ENCODE measurements around the gene ASB2. TPM values are rescaled to one million over a fixed set of nuclear protein-coding genes. Genes with fewer than 3 reads are reported as not detected.

Gene ASB2
- polyA plus RNA-seq, 3 donors: 0.25 to 2.5 (median 1.4) TPM

GRCh38 chr14:93911975-93912615 is 64.3 kb downstream of the ASB2 start:
- peaks cover 5 to 23% (median 8%) of the 10 kb centered on the region in 7 donors for H3K9me3 Mint-ChIP-seq
- Histone ChIP-seq H2AFZ (ENCODE audit: insufficient read depth, low read depth, low read length, poor library complexity, severe bottlenecking) (no peak overlapping the region), H3K9me3 (replicated peaks in 1 of 2; ENCODE audit: control insufficient read depth in 1 of 2, insufficient read depth in 1 of 2, low read length in 2 of 2) (peaks cover 0 to 11% of the 10 kb centered on the region in 2 donors), H3K27me3 (ENCODE audit: control insufficient read depth in 2 of 2, insufficient read depth in 2 of 2, low read length in 2 of 2) (no peaks in the 10 kb centered on the region), H3K36me3 (replicated peaks in 1 of 2; ENCODE audit: control insufficient read depth in 1 of 2, insufficient read depth in 2 of 2, low read length in 2 of 2) (no peaks in the 10 kb centered on the region), H3K4me1 (ENCODE audit: control insufficient read depth in 1 of 2, insufficient read depth in 2 of 2, low read length in 2 of 2) (no peaks in the 10 kb centered on the region), H4K20me1 (ENCODE audit: insufficient read depth, low read length) (no peaks in the 10 kb centered on the region), H3K4me2 (replicated peaks; ENCODE audit: extremely low read depth, low read length, poor library complexity, severe bottlenecking) (no peak overlapping the region), H3K79me2 (ENCODE audit: insufficient read depth, low read length) (no peaks in the 10 kb centered on the region), H3K27ac (ENCODE audit: low read depth in 1 of 2, low read length in 2 of 2) (no peak overlapping the region), H3K9ac (ENCODE audit: insufficient read depth, low read length, poor library complexity, severe bottlenecking) (no peak overlapping the region), H3K4me3 (replicated peaks in 1 of 3; ENCODE audit: low read depth in 2 of 3, low read length in 3 of 3) (no peak overlapping the region)
- TF ChIP-seq CTCF (IDR thresholded peaks at IDR 0.05): no peak
- H3K27ac Mint-ChIP-seq: no peak overlapping the region
- no peaks in the 10 kb centered on the region for H3K36me3 Mint-ChIP-seq
- intact Hi-C loops (cut with micrococcal nuclease): no loop called here
- DNase-seq: no peak
- H3K4me3 Mint-ChIP-seq: no peak overlapping the region
- peaks cover 7 to 13% (median 11%) of the 10 kb centered on the region in 3 donors for H3K27me3 Mint-ChIP-seq (ENCODE audit: low read depth in 3 of 3)
- 50% methylated on average over 1 of the region's 5 CpGs for WGBS (ENCODE audit: insufficient coverage)
- no peaks in the 10 kb centered on the region for H3K4me1 Mint-ChIP-seq

GRCh38 chr14:93909429-93910128 is 66.8 kb downstream of the ASB2 start:
- Histone ChIP-seq H4K20me1 (ENCODE audit: insufficient read depth, low read length) (no peaks in the 10 kb centered on the region), H2AFZ (ENCODE audit: insufficient read depth, low read depth, low read length, poor library complexity, severe bottlenecking) (no peak overlapping the region), H3K36me3 (replicated peaks in 1 of 2; ENCODE audit: control insufficient read depth in 1 of 2, insufficient read depth in 2 of 2, low read length in 2 of 2) (no peaks in the 10 kb centered on the region), H3K27ac (ENCODE audit: low read depth in 1 of 2, low read length in 2 of 2) (no peak overlapping the region), H3K4me1 (ENCODE audit: control insufficient read depth in 1 of 2, insufficient read depth in 2 of 2, low read length in 2 of 2) (no peaks in the 10 kb centered on the region), H3K9me3 (replicated peaks in 1 of 2; ENCODE audit: control insufficient read depth in 1 of 2, insufficient read depth in 1 of 2, low read length in 2 of 2) (peaks cover 0 to 5% of the 10 kb centered on the region in 2 donors), H3K9ac (ENCODE audit: insufficient read depth, low read length, poor library complexity, severe bottlenecking) (no peak overlapping the region), H3K27me3 (ENCODE audit: control insufficient read depth in 2 of 2, insufficient read depth in 2 of 2, low read length in 2 of 2) (no peaks in the 10 kb centered on the region), H3K4me3 (replicated peaks in 1 of 3; ENCODE audit: low read depth in 2 of 3, low read length in 3 of 3) (no peak overlapping the region), H3K79me2 (ENCODE audit: insufficient read depth, low read length) (no peaks in the 10 kb centered on the region), H3K4me2 (replicated peaks; ENCODE audit: extremely low read depth, low read length, poor library complexity, severe bottlenecking) (no peak overlapping the region)
- 100% methylated on average over 3 of the region's 5 CpGs for WGBS (ENCODE audit: insufficient coverage)
- H3K27me3 Mint-ChIP-seq (ENCODE audit: low read depth in 3 of 3): peaks cover 2 to 4% (median 3%) of the 10 kb centered on the region in 3 donors
- no peak for DNase-seq
- peaks cover 0 to 16% (median 6%) of the 10 kb centered on the region in 7 donors for H3K9me3 Mint-ChIP-seq
- H3K4me3 Mint-ChIP-seq: no peak overlapping the region
- no peaks in the 10 kb centered on the region for H3K36me3 Mint-ChIP-seq
- H3K27ac Mint-ChIP-seq: no peak overlapping the region
- intact Hi-C loops (cut with micrococcal nuclease): no loop called here
- peaks cover 1% of the 10 kb centered on the region for H3K4me1 Mint-ChIP-seq
- TF ChIP-seq CTCF (IDR thresholded peaks at IDR 0.05): no peak
